ENCODE data around the gene ZFYVE28. TPM values are rescaled to one million over a fixed set of nuclear protein-coding genes. Genes with fewer than 3 reads are reported as not detected.

ZFYVE28 gene
- total and polyA plus RNA-seq, 2 experiments from 2014 or later: 4.6 to 9.6 TPM

- WGBS, 2 experiments (ENCODE audit: low coverage in 1 of 2, low lambda C conversion rate in 2 of 2, missing lambda C conversion rate in 2 of 2): 91 to 97% methylated on average over 11 to 12 of the region's 12 CpGs
- H3K27me3 ChIP-seq (replicated peaks; ENCODE audit: insufficient read depth): no peaks in the 10 kb centered on the region
Observed at GRCh38 chr4:2387829-2388228, 30.6 kb downstream of the ZFYVE28 start.

GRCh38 chr4:2387218-2387617 is 31.2 kb downstream of the ZFYVE28 start:
- Histone ChIP-seq H3K4me3 (no peak overlapping the region), H2AFZ (no peak overlapping the region), H3K27ac (no peak overlapping the region), H3F3A (ENCODE audit: insufficient read depth) (no peaks in the 10 kb centered on the region), H3K4me1 (ENCODE audit: insufficient read depth) (0 out of 2 replicates have a peak, but pooled peaks cover 4% of the 10 kb centered on the region), H3K9ac (no peak overlapping the region), H3K27me3 (replicated peaks; ENCODE audit: insufficient read depth) (no peaks in the 10 kb centered on the region), H3K79me2 (ENCODE audit: insufficient read depth) (no peaks in the 10 kb centered on the region), H3K36me3 (ENCODE audit: low read depth) (no peaks in the 10 kb centered on the region), H3K4me2 (ENCODE audit: unreplicated experiment) (no peak overlapping the region), H3K9me3 (ENCODE audit: low read depth) (no peaks in the 10 kb centered on the region), H4K20me1 (ENCODE audit: insufficient read depth) (no peaks in the 10 kb centered on the region), H3K9me2 (ENCODE audit: insufficient read depth) (no peaks in the 10 kb centered on the region)
- TF ChIP-seq EZH2phosphoT487 (IDR thresholded peaks at IDR 0.05; ENCODE audit: insufficient read depth, low read depth) (no peak), EZH2 (IDR thresholded peaks at IDR 0.05; ENCODE audit: insufficient read depth, poor library complexity, severe bottlenecking) (no peak)
- 85 to 91% methylated on average over 17 of the region's 17 CpGs for WGBS, 2 experiments (ENCODE audit: low coverage in 1 of 2, low lambda C conversion rate in 2 of 2, missing lambda C conversion rate in 2 of 2)
- in situ Hi-C loops (cut with MboI): no loop called here
- DNase-seq: no peak

More at GRCh38 chr4:2387829-2388228, 30.6 kb downstream of the ZFYVE28 start:
- no peak for DNase-seq
- H3K79me2 ChIP-seq (ENCODE audit: insufficient read depth): no peaks in the 10 kb centered on the region
- no peaks in the 10 kb centered on the region for H3K9me3 ChIP-seq (ENCODE audit: low read depth)
- in situ Hi-C loops (cut with MboI): no loop called here
- no peaks in the 10 kb centered on the region for H3F3A ChIP-seq (ENCODE audit: insufficient read depth)
- H3K4me2 ChIP-seq (ENCODE audit: unreplicated experiment): no peak overlapping the region
- 0 out of 2 replicates have a peak, but pooled peaks cover 4% of the 10 kb centered on the region for H3K4me1 ChIP-seq (ENCODE audit: insufficient read depth)
- H2AFZ ChIP-seq: no peak overlapping the region
- H3K36me3 ChIP-seq (ENCODE audit: low read depth): no peaks in the 10 kb centered on the region
- H3K4me3 ChIP-seq: no peak overlapping the region
- H3K27ac ChIP-seq: no peak overlapping the region
- no peak overlapping the region for H3K9ac ChIP-seq
- TF ChIP-seq EZH2 (IDR thresholded peaks at IDR 0.05; ENCODE audit: insufficient read depth, poor library complexity, severe bottlenecking): no peak
- TF ChIP-seq EZH2phosphoT487 (IDR thresholded peaks at IDR 0.05; ENCODE audit: insufficient read depth, low read depth): no peak
- H3K9me2 ChIP-seq (ENCODE audit: insufficient read depth): no peaks in the 10 kb centered on the region
- H4K20me1 ChIP-seq (ENCODE audit: insufficient read depth): no peaks in the 10 kb centered on the region

GRCh38 chr4:2386717-2387116 is 31.7 kb downstream of the ZFYVE28 start:
- Histone ChIP-seq H2AFZ (no peak overlapping the region), H3K36me3 (ENCODE audit: low read depth) (no peaks in the 10 kb centered on the region), H3K9me3 (ENCODE audit: low read depth) (no peaks in the 10 kb centered on the region), H3K79me2 (ENCODE audit: insufficient read depth) (no peaks in the 10 kb centered on the region), H3K9ac (no peak overlapping the region), H3K4me3 (no peak overlapping the region), H3K9me2 (ENCODE audit: insufficient read depth) (no peaks in the 10 kb centered on the region), H4K20me1 (ENCODE audit: insufficient read depth) (no peaks in the 10 kb centered on the region), H3K4me2 (ENCODE audit: unreplicated experiment) (no peak overlapping the region), H3K4me1 (ENCODE audit: insufficient read depth) (0 out of 2 replicates have a peak, but pooled peaks cover 4% of the 10 kb centered on the region), H3K27ac (no peak overlapping the region), H3F3A (ENCODE audit: insufficient read depth) (no peaks in the 10 kb centered on the region), H3K27me3 (replicated peaks; ENCODE audit: insufficient read depth) (no peaks in the 10 kb centered on the region)
- WGBS, 2 experiments (ENCODE audit: low coverage in 1 of 2, low lambda C conversion rate in 2 of 2, missing lambda C conversion rate in 2 of 2): 86 to 94% methylated on average over 17 to 19 of the region's 19 CpGs
- in situ Hi-C loops (cut with MboI): no loop called here
- no peak for TF ChIP-seq EZH2phosphoT487 (IDR thresholded peaks at IDR 0.05; ENCODE audit: insufficient read depth, low read depth)
- no peak for DNase-seq

GRCh38 chr4:2385516-2385915 is 32.9 kb downstream of the ZFYVE28 start:
- H3K9ac ChIP-seq: no peak overlapping the region
- no peak overlapping the region for H3K27ac ChIP-seq
- H2AFZ ChIP-seq: no peak overlapping the region
- H3K4me1 ChIP-seq (ENCODE audit: insufficient read depth): 0 out of 2 replicates have a peak, but pooled peaks cover 4% of the 10 kb centered on the region
- WGBS, 2 experiments (ENCODE audit: low coverage in 1 of 2, low lambda C conversion rate in 2 of 2, missing lambda C conversion rate in 2 of 2): 88 to 92% methylated on average over 8 of the region's 8 CpGs
- no peak overlapping the region for H3K4me3 ChIP-seq
- H3K9me2 ChIP-seq (ENCODE audit: insufficient read depth): no peaks in the 10 kb centered on the region
- in situ Hi-C loops (cut with MboI): no loop called here
- no peaks in the 10 kb centered on the region for H3K79me2 ChIP-seq (ENCODE audit: insufficient read depth)
- no peaks in the 10 kb centered on the region for H3F3A ChIP-seq (ENCODE audit: insufficient read depth)
- H4K20me1 ChIP-seq (ENCODE audit: insufficient read depth): no peaks in the 10 kb centered on the region
- no peak for DNase-seq
- TF ChIP-seq EZH2 (IDR thresholded peaks at IDR 0.05; ENCODE audit: insufficient read depth, poor library complexity, severe bottlenecking) (no peak), EZH2phosphoT487 (IDR thresholded peaks at IDR 0.05; ENCODE audit: insufficient read depth, low read depth) (no peak)
- no peak overlapping the region for H3K4me2 ChIP-seq (ENCODE audit: unreplicated experiment)
- no peaks in the 10 kb centered on the region for H3K36me3 ChIP-seq (ENCODE audit: low read depth)
- H3K27me3 ChIP-seq (replicated peaks; ENCODE audit: insufficient read depth): no peaks in the 10 kb centered on the region
- H3K9me3 ChIP-seq (ENCODE audit: low read depth): no peaks in the 10 kb centered on the region

GRCh38 chr4:2384245-2384644 is 34.2 kb downstream of the ZFYVE28 start:
- H3K27ac ChIP-seq: no peak overlapping the region
- H3K4me1 ChIP-seq (ENCODE audit: insufficient read depth): 0 out of 2 replicates have a peak, but pooled peaks cover 4% of the 10 kb centered on the region
- no peaks in the 10 kb centered on the region for H4K20me1 ChIP-seq (ENCODE audit: insufficient read depth)
- in situ Hi-C loops (cut with MboI): no loop called here
- H3K79me2 ChIP-seq (ENCODE audit: insufficient read depth): no peaks in the 10 kb centered on the region
- no peak overlapping the region for H3K4me3 ChIP-seq
- no peaks in the 10 kb centered on the region for H3K9me3 ChIP-seq (ENCODE audit: low read depth)
- H3K9me2 ChIP-seq (ENCODE audit: insufficient read depth): no peaks in the 10 kb centered on the region
- H3K9ac ChIP-seq: no peak overlapping the region
- DNase-seq: no peak
- H3K4me2 ChIP-seq (ENCODE audit: unreplicated experiment): no peak overlapping the region
- WGBS, 2 experiments (ENCODE audit: low coverage in 1 of 2, low lambda C conversion rate in 2 of 2, missing lambda C conversion rate in 2 of 2): 72 to 75% methylated on average over 6 of the region's 6 CpGs
- no peaks in the 10 kb centered on the region for H3K27me3 ChIP-seq (replicated peaks; ENCODE audit: insufficient read depth)
- TF ChIP-seq EZH2phosphoT487 (IDR thresholded peaks at IDR 0.05; ENCODE audit: insufficient read depth, low read depth) (no peak), EZH2 (IDR thresholded peaks at IDR 0.05; ENCODE audit: insufficient read depth, poor library complexity, severe bottlenecking) (no peak)
- H2AFZ ChIP-seq: no peak overlapping the region
- no peaks in the 10 kb centered on the region for H3K36me3 ChIP-seq (ENCODE audit: low read depth)
- no peaks in the 10 kb centered on the region for H3F3A ChIP-seq (ENCODE audit: insufficient read depth)
